ENCODE measurements around the gene BEND7. TPM values are rescaled to one million over a fixed set of nuclear protein-coding genes. Genes with fewer than 3 reads are reported as not detected.

The BEND7 gene
- total and polyA plus RNA-seq, 2 donors (not counting 3 experiments of a cell fraction or from before 2014, with no cell fraction given) = 7.3 to 31.7 TPM

- peaks cover 3 to 5% of the 10 kb centered on the region in 2 experiments for H3K27me3 ChIP-seq (ENCODE audit: control insufficient read depth in 2 of 2, insufficient read depth in 2 of 2, low read length in 2 of 2)
Measured at GRCh38 chr10:13555884-13556510, 27.2 kb upstream of the BEND7 start.

More at GRCh38 chr10:13555884-13556510, 27.2 kb upstream of the BEND7 start:
- dilution Hi-C loops (cut with MboI; ENCODE audit: extremely low pct_ligation_motif_present, low sequenced_read_pairs) = no loop called here
- Histone ChIP-seq H4K20me1 (replicated peaks; ENCODE audit: control insufficient read depth, extremely low read depth, insufficient read depth, low read length) (no peaks in the 10 kb centered on the region), H3K36me3 (ENCODE audit: control insufficient read depth in 2 of 2, extremely low read depth in 1 of 2, insufficient read depth in 2 of 2, low read length in 2 of 2) (no peaks in the 10 kb centered on the region), H3K4me2 (ENCODE audit: insufficient read depth, low read length) (no peak overlapping the region), H3K79me2 (ENCODE audit: control insufficient read depth, insufficient read depth, low read length) (no peaks in the 10 kb centered on the region), H3K4me1 (ENCODE audit: control insufficient read depth, extremely low read depth, insufficient read depth, low read length) (no peaks in the 10 kb centered on the region), H3K9ac (replicated peaks; ENCODE audit: extremely low read depth, insufficient read depth, low read length) (no peak overlapping the region), H3K27ac (ENCODE audit: insufficient read depth, low read depth, low read length) (no peak overlapping the region), H2AFZ (ENCODE audit: low read depth, low read length) (no peak overlapping the region), H3K9me1 (replicated peaks; ENCODE audit: control insufficient read depth, extremely low read depth, insufficient read depth, low read length) (no peaks in the 10 kb centered on the region), H3K4me3 (replicated peaks in 1 of 3; ENCODE audit: insufficient read depth in 1 of 3, low read depth in 1 of 3, low read length in 3 of 3) (no peak overlapping the region), H3K9me3 (replicated peaks; ENCODE audit: control insufficient read depth, insufficient read depth, low read length) (no peaks in the 10 kb centered on the region)
- ChIA-PET POLR2A (no interaction called here), CTCF (interaction anchor here (1.6 kb wide), 1 partner anchor 19 kb away, joined by 4 read pairs; no protein-coding TSS in a partner anchor)
- DNase-seq (ENCODE audit: low read depth, low spot score) (no peak), FAIRE-seq (no peak)
- intact Hi-C loops (cut with micrococcal nuclease) = no loop called here
- no TSS peak for BruUV-seq (replicated peaks)
- TF ChIP-seq JUN (IDR thresholded peaks at IDR 0.05; ENCODE audit: borderline replicate concordance, insufficient read depth, insufficient read length, low read depth) (no peak), POLR2A (IDR thresholded peaks at IDR 0.05; ENCODE audit: low read depth, low read length) (no peak), FOS (IDR thresholded peaks at IDR 0.05; ENCODE audit: borderline replicate concordance, insufficient read depth, low read length) (no peak), GATA2 (IDR thresholded peaks at IDR 0.05; ENCODE audit: insufficient read depth, insufficient read length, low read depth, low read length) (no peak), MYC (IDR thresholded peaks at IDR 0.05; ENCODE audit: low read depth, low read length) (no peak)
- TF ChIP-seq, protein P1, sequence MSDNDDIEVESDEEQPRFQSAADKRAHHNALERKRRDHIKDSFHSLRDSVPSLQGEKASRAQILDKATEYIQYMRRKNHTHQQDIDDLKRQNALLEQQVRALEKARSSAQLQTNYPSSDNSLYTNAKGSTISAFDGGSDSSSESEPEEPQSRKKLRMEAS (IDR thresholded peaks at IDR 0.05; ENCODE audit: insufficient read depth, insufficient read length) = no peak
- TF ChIP-seq, protein P2, sequence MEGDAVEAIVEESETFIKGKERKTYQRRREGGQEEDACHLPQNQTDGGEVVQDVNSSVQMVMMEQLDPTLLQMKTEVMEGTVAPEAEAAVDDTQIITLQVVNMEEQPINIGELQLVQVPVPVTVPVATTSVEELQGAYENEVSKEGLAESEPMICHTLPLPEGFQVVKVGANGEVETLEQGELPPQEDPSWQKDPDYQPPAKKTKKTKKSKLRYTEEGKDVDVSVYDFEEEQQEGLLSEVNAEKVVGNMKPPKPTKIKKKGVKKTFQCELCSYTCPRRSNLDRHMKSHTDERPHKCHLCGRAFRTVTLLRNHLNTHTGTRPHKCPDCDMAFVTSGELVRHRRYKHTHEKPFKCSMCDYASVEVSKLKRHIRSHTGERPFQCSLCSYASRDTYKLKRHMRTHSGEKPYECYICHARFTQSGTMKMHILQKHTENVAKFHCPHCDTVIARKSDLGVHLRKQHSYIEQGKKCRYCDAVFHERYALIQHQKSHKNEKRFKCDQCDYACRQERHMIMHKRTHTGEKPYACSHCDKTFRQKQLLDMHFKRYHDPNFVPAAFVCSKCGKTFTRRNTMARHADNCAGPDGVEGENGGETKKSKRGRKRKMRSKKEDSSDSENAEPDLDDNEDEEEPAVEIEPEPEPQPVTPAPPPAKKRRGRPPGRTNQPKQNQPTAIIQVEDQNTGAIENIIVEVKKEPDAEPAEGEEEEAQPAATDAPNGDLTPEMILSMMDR (IDR thresholded peaks at IDR 0.05; ENCODE audit: extremely low read depth in 1 of 2, insufficient read depth in 1 of 2, low read depth in 1 of 2, low read length in 2 of 2) = no peak
